Measurements from ENCODE around the gene MYO1E. TPM values are rescaled to one million over a fixed set of nuclear protein-coding genes. Genes with fewer than 3 reads are reported as not detected.

The MYO1E gene
- total and polyA plus RNA-seq, 2 of the 8 experiments (the other 6 are each of a cell fraction or from before 2014, with no cell fraction given): 19.6 to 142 TPM

DNA sequence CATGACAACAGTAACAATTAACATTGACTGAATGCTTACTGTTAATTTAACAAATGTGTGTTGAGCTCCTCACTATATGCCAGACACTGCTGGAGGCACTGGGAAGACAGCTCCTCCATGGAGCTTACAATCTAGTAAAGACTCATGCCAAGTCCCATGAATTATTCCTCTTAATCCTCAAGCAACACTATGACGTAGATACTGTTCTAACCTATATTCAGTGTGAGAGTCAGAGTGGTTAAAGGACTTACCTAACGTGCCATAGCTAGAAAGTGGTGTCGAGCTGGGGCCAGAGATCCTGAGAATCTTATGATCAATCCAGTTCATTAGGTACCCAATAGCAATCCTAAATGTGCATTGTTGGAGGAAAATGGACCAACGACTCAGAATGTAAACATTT is 43.6 kb downstream of the MYO1E start:
- WGBS, 2 experiments (ENCODE audit: extremely low coverage in 1 of 2, insufficient coverage in 1 of 2, insufficient read length in 1 of 2, insufficient replicate concordance in 2 of 2, low coverage in 1 of 2, low lambda C conversion rate in 2 of 2, missing lambda C conversion rate in 1 of 2): 86% methylated on average over 4 of the region's 4 CpGs; no CpG with 5 or more reads in 1 of the 2 experiments
- Histone ChIP-seq H3K56ac (replicated peaks; ENCODE audit: insufficient read length, low read depth, low read length) (no peak overlapping the region), H3K23ac (ENCODE audit: insufficient read length) (no peak overlapping the region), H4K8ac (ENCODE audit: extremely low read depth, insufficient read depth, low read length) (no peak overlapping the region), H4K5ac (ENCODE audit: insufficient read length, low read depth, low read length) (no peak overlapping the region), H3K27me3 (replicated peaks in 1 of 4; ENCODE audit: control insufficient read depth in 3 of 4, extremely low read depth in 1 of 4, insufficient read depth in 3 of 4, low read length in 3 of 4) (no peaks in the 10 kb centered on the region), H3K4me3 (ENCODE audit: extremely low read depth in 1 of 4, insufficient read depth in 2 of 4, low read depth in 3 of 4, low read length in 4 of 4) (no peak overlapping the region), H3K4me1 (replicated peaks in 1 of 4; ENCODE audit: control insufficient read depth in 3 of 4, insufficient read depth in 4 of 4, low read length in 3 of 4) (peaks cover 2 to 19% (median 6%) of the 10 kb centered on the region in 4 experiments; a peak in 3 of 7 replicates), H2BK15ac (ENCODE audit: low read length) (no peak overlapping the region), H3K9me3 (ENCODE audit: insufficient read depth in 2 of 2, low read depth in 1 of 2, low read length in 1 of 2) (no peaks in the 10 kb centered on the region), H2BK12ac (ENCODE audit: low read depth, low read length) (no peak overlapping the region), H2AFZ (ENCODE audit: low read length) (no peak overlapping the region), H4K20me1 (replicated peaks in 1 of 2; ENCODE audit: control insufficient read depth in 1 of 2, insufficient read depth in 2 of 2, low read length in 2 of 2) (peaks cover 7 to 10% of the 10 kb centered on the region in 2 experiments), H2BK5ac (ENCODE audit: low read depth, low read length) (no peak overlapping the region), H3K9ac (replicated peaks in 1 of 4; ENCODE audit: extremely low read depth in 1 of 4, low read depth in 3 of 4, low read length in 3 of 4) (no peak overlapping the region), H3K4ac (replicated peaks; ENCODE audit: insufficient read length, low read depth, low read length) (no peak overlapping the region), H3K79me2 (ENCODE audit: control insufficient read depth in 1 of 2, insufficient read depth in 2 of 2, low read length in 2 of 2) (peaks cover 4 to 70% of the 10 kb centered on the region in 2 experiments; a peak in 3 of 4 replicates), H3K14ac (ENCODE audit: insufficient read length) (no peak overlapping the region), H2BK20ac (ENCODE audit: low read length) (no peak overlapping the region), H2AK5ac (ENCODE audit: low read depth, low read length) (no peak overlapping the region), H4K91ac (replicated peaks; ENCODE audit: insufficient read length, low read length) (no peak overlapping the region), H3K36me3 (ENCODE audit: control insufficient read depth in 2 of 4, insufficient read depth in 4 of 4, low read length in 3 of 4) (no peaks in the 10 kb centered on the region), H3K23me2 (ENCODE audit: low read depth, low read length) (no peaks in the 10 kb centered on the region), H3K79me1 (ENCODE audit: low read depth, low read length) (peaks cover 13% of the 10 kb centered on the region; the same call in 1 of the 2 replicates), H3K27ac (ENCODE audit: low read depth, low read length) (no peak overlapping the region), H2BK120ac (replicated peaks; ENCODE audit: low read depth, low read length) (no peak overlapping the region), H3K18ac (ENCODE audit: extremely low read depth, low read length) (no peak overlapping the region), H3K4me2 (ENCODE audit: insufficient read depth in 1 of 2, low read depth in 2 of 2, low read length in 2 of 2) (no peak overlapping the region)
- ChIA-PET POLR2A (ENCODE audit: partially characterized antibody) (no interaction called here), CTCF (ENCODE audit: partially characterized antibody) (interaction anchor here (0.8 to 2.1 kb wide), 3 partner anchors 8 to 82 kb away, joined by 3 to 6 read pairs (median 4); no protein-coding TSS in a partner anchor)
- TF ChIP-seq GABPA (IDR thresholded peaks at IDR 0.05; ENCODE audit: borderline replicate concordance, insufficient read depth, low read length): no peak
- no peak for TF ChIP-seq FOSL1 (IDR thresholded peaks at IDR 0.05; ENCODE audit: insufficient read depth, low read depth, low read length)
- TF ChIP-seq CHD1 (IDR thresholded peaks at IDR 0.05; ENCODE audit: low read depth, low read length): no peak
- no peak for TF ChIP-seq ZNF274 (IDR thresholded peaks at IDR 0.05; ENCODE audit: borderline replicate concordance, extremely low read depth, low read length)
- FAIRE-seq (no peak), DNase-seq (ENCODE audit: low read depth in 1 of 2, low spot score in 2 of 2) (no peak)
